Activated gamma-delta T cell treated with Interleukin-2 at 50 U/mL for 16 hours (primary cell): Measurements from ENCODE around the gene ABCC9.

Experiments used
- DNase-seq: peaks from one replicate; pipeline ENCODE4 v3.0.0-alpha.2; 2020

ABCC9 gene

GRCh38 chr12:21865846-21866245 is 75.4 kb downstream of the ABCC9 start:
- DNase-seq = no peak

GRCh38 chr12:21860534-21860933 is 80.7 kb downstream of the ABCC9 start:
- DNase-seq = no peak

- no peak for DNase-seq
These were observed 81.1 kb downstream of the ABCC9 start for GRCh38 chr12:21860128-21860527.

- no peak for DNase-seq
These were observed 89.0 kb downstream of the ABCC9 start for GRCh38 chr12:21852251-21852650.

- no peak for DNase-seq
These were observed 90.1 kb downstream of the ABCC9 start for GRCh38 chr12:21851151-21851550.

- DNase-seq = no peak
These were observed 90.8 kb downstream of the ABCC9 start for GRCh38 chr12:21850419-21850818.

GRCh38 chr12:21849878-21850277 is 91.3 kb downstream of the ABCC9 start:
- DNase-seq = no peak

- DNase-seq = no peak
These were observed 93.0 kb downstream of the ABCC9 start for GRCh38 chr12:21848192-21848591.

GRCh38 chr12:21843795-21844194 is 97.4 kb downstream of the ABCC9 start:
- no peak for DNase-seq

- DNase-seq = no peak
These were observed 101.5 kb downstream of the ABCC9 start for GRCh38 chr12:21839776-21840175.

GRCh38 chr12:21837847-21838246 is 103.4 kb downstream of the ABCC9 start:
- DNase-seq = no peak

GRCh38 chr12:21831791-21832344 is 109.4 kb downstream of the ABCC9 start:
- no peak for DNase-seq

GRCh38 chr12:21828779-21829178 is 112.4 kb downstream of the ABCC9 start:
- DNase-seq = no peak

GRCh38 chr12:21828136-21828775 is 113.0 kb downstream of the ABCC9 start:
- DNase-seq = no peak

GRCh38 chr12:21827083-21827482 is 114.1 kb downstream of the ABCC9 start:
- no peak for DNase-seq

GRCh38 chr12:21826618-21826910 is 114.7 kb downstream of the ABCC9 start:
- no peak for DNase-seq

- DNase-seq = no peak
These were observed 115.2 kb downstream of the ABCC9 start for GRCh38 chr12:21825886-21826617.

- DNase-seq = no peak
These were observed 117.6 kb downstream of the ABCC9 start for GRCh38 chr12:21823581-21823980.

- no peak for DNase-seq
These were observed 121.5 kb downstream of the ABCC9 start for GRCh38 chr12:21819678-21820077.

- DNase-seq = no peak
These were observed 122.0 kb downstream of the ABCC9 start for GRCh38 chr12:21819236-21819635.

- no peak for DNase-seq
These were observed 122.6 kb downstream of the ABCC9 start for GRCh38 chr12:21818627-21819026.

- no peak for DNase-seq
These were observed 125.7 kb downstream of the ABCC9 start for GRCh38 chr12:21815306-21816062.

- DNase-seq = no peak
These were observed 126.4 kb downstream of the ABCC9 start for GRCh38 chr12:21814814-21815213.

- DNase-seq = no peak
These were observed 126.9 kb downstream of the ABCC9 start for GRCh38 chr12:21814327-21814726.
